HG03575 (cell line): ENCODE results near the gene DGKQ.
"Not testable (repeated sequence)": the region's sequence is repeated elsewhere in the genome, so short reads cannot be mapped to it uniquely, and the experiment has no call there.

Experiments
- ATAC-seq: cut with Tn5 transposase; IDR thresholded peaks from one replicate; pipeline ENCODE4 v1.9.1; 2021; ENCODE audit not compliant: unreplicated experiment, insufficient number of reproducible peaks, low FRiP score; ENCODE audit errors: extremely low read depth

DGKQ gene

DNA sequence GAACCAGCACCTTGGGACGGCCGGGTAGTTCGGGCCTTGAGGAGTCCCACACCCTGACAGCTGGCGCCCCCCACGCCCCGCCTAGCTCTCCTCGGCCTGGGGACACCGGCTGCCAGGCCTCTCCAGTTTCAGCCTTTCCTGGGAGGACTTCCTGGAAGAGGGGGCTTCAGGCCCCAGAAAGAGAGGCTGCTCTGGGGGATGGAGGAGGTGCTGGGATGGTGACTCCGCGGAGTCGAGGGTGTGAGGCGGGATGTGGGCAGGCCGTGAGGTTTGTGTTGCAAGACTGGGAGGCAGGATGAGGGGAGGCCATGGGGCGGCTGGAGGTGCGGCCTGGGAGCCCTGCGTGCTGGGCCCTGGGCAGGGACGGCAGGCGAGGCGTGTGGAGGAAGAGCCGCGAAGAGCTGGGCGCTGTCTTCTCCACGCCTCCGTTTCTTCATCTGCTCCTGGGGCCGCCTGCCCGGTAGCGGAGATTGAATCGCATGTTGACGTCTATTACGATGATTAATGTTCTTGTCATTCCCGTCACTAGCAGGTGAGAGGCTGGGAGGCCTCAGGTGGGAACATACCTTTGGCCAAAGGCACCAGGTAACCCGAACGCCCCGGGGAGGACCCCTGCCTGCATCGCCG lies 37.1 kb upstream of the DGKQ start:
- ATAC-seq = no peak

- ATAC-seq = no peak
Measured at GRCh38 chr4:1009542-1010394, 36.4 kb upstream of the DGKQ start.

- ATAC-seq = no peak
Measured at GRCh38 chr4:1008840-1009541, 35.6 kb upstream of the DGKQ start.

GRCh38 chr4:1006856-1007255 lies 33.5 kb upstream of the DGKQ start:
- no peak for ATAC-seq

DNA sequence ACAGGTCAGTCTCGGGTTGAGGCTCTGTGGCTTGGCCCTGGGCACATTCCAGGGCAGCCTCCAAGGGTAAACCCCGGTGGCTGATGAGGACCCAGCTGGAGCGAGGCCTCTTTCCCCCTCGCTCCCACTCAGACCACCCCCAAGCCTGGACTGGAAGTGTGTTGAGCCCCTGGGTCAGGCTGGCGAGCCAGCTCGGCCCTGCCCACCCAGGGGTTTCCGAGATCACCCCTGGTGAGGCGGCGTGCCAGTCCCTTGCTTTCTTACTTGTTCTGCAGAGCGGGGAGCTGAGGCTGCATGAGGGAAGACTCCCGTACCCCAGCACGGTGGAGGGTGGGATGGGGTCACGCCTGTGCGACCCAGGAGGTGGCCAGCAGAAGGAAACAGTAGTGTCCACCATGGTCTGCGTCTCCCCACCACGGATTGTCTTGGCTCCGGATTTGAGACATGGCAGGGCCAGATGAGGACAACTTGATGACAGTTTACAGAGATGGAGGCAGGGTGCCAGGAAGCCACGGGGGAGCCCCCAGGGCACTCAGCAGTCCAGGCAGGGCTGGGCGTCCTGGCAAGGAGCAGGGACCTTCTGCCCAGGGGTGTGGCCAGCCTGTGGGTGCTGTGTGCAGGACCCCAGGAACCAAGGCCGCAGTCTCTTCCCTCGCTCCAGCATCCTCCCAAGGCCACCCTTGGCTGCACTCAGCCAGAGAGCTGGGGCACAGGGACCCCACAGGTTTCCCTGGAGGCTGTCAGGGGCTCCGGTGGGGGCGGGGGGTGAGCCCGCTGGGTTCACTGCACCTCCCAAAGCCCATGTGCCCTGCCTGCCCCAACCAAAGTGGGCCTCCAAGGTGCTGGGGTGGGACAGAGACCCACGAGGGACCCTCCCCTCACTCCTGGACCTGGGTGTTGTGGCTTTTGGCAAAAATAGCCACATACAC lies 31.5 kb upstream of the DGKQ start:
- ATAC-seq = no peak

GRCh38 chr4:1004071-1004418 lies 30.7 kb upstream of the DGKQ start:
- no peak for ATAC-seq

- no peak for ATAC-seq
Measured at GRCh38 chr4:1003271-1004070, 30.1 kb upstream of the DGKQ start.

DNA sequence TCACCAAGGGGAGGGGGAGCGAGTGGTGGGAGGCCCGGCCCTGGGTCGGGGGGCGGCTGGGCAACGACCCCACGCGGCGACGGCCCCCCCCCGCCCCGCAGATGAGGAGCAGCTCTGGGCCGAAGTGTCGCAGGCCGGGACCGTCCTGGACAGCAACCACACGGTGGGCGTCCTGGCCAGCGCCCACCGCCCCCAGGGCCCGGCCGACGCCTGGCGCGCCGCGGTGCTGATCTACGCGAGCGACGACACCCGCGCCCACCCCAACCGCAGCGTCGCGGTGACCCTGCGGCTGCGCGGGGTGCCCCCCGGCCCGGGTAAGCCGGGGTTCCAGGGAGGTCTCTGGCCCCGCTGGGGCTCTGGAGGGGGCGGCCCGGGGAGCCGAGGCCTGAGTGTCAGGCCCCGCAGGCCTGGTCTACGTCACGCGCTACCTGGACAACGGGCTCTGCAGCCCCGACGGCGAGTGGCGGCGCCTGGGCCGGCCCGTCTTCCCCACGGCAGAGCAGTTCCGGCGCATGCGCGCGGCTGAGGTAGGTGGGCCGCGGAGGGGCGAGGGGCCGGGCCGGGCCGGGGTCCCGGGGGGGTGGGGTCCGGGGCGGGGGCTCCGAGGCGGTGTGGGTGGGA lies 29.4 kb upstream of the DGKQ start:
- no peak for ATAC-seq

DNA sequence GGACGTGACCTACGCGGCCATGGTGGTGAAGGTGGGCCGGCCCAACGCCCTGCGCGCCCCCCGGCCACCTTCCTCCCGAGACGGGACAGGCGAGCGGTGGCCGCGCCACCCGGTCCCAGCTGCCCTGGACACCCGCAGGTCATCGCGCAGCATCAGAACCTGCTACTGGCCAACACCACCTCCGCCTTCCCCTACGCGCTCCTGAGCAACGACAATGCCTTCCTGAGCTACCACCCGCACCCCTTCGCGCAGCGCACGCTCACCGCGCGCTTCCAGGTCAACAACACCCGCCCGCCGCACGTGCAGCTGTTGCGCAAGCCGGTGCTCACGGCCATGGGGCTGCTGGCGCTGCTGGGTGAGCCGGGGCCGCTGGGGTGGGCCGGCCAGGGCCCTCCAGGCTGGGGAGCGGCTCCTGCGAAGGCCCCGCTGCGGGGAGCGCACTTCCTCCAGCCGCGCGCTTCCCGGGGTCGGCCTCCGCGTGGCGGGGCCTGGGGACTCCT lies 28.8 kb upstream of the DGKQ start:
- no peak for ATAC-seq

GRCh38 chr4:1001561-1002130 lies 28.3 kb upstream of the DGKQ start:
- no peak for ATAC-seq

DNA sequence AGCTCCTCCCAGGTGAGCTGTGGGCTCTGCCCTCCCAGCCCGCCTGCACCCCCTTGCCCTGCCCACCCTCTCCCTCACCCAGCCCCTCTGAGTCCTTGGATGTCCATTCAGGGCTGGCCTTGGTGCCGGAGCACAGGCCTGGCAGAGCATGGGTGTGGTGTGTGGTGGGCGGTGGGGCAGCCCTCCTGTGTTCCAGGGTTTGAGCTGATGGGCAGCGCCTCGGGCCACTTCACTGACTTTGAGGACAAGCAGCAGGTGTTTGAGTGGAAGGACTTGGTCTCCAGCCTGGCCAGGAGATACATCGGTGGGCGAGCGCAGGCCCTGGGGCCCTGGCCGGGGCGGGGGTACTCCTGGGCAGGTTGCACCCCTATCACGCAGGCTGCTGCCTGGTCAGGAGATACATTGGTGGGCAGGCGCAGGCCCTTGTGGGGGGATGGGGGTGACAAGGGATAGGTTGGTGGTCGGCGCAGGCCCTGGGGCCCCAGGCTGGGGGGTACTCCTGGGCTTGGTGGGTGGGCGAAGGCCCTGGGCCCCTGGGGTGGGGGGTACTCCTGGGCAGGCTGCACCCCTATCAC lies 27.4 kb upstream of the DGKQ start:
- ATAC-seq = no peak

DNA sequence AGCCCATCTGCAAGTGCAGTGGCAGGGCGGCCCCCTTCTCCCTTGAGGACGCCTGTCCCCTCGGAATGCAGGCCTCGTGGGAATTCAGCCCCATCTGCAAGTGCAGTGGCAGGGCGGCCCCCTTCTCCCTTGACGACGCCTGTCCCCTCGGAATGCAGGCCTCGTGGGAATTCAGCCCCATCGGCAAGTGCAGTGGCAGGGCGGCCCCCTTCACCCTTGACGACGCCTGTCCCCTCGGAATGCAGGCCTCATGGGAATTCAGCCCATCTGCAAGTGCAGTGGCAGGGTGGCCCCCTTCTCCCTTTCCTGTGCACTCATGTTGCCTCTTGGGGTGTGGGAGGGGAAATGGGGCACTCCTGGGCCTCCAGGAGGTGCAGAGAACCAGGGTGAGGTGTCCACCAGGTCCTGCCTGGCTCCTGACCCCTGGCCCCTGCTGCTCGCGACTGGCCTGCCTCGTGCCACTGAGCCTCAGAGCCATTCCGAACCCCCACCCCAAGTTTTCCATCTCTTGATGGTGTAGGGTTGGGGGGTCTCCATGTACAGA lies 26.6 kb upstream of the DGKQ start:
- ATAC-seq = no peak

- not testable (repeated sequence) for ATAC-seq
Measured at GRCh38 chr4:999240-999863, 26.0 kb upstream of the DGKQ start.

- no peak for ATAC-seq
Measured at GRCh38 chr4:998096-998691, 24.8 kb upstream of the DGKQ start.

- ATAC-seq = no peak
Measured at GRCh38 chr4:997375-998071, 24.2 kb upstream of the DGKQ start.

DNA sequence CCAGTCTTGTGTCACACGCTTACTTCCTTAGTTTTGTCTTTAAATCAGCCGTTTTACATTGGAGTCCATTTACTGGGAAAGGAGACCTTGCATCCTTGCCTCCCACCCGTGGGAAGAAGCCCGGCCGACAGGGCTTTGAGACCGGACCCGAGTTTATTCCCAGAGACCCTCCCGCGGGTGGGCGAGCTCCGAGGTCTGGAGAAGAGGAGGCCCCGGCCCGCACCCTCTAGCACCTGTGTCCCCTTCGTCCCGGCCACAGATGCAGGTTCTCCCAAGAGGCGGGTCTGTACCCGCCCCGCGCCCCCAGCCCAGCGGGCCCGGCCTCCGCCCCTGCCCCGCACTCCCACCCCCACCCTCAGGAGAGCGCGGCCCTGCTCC lies 23.6 kb upstream of the DGKQ start:
- no peak for ATAC-seq
